Measurements from ENCODE around the gene CYP46A1.
"Not testable (repeated sequence)": the region's sequence is repeated elsewhere in the genome, so short reads cannot be mapped to it uniquely, and the experiment has no call there.

Gene CYP46A1

DNA sequence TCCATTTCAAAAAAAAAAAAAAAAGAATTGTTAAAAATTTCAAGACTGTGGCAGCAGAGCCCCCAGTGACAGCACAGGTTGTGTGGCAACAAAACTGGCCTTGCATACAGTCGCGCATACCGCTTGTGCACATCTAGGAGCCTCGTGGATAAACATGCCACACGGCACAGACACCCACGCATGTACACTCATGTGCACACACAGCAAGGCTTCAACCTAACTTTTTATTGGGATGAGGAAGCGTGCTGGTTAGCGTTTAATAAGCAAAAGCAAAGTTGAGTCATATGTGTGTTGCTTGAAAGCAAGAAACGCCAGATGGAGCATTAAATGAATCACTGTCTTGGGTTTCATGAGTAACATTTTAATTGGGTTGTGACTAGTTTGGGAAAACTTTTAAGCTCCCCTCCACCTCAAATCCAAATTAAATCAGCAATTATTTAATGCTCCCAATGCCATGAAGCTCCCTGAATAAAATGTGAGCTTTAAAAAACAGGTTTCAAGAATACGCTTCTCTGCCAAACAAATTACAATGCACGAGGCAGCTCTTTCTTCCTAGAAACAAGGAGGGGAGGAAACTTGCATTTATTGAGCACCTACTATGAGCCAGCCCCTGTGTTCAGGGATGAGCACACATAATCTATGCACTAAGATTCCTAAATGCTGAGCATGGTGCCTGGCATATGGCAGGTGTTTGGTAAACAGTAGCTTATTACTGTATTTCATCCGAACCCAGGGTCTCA lies 73.4 kb downstream of the CYP46A1 start:
- TF ChIP-seq, protein P1, sequence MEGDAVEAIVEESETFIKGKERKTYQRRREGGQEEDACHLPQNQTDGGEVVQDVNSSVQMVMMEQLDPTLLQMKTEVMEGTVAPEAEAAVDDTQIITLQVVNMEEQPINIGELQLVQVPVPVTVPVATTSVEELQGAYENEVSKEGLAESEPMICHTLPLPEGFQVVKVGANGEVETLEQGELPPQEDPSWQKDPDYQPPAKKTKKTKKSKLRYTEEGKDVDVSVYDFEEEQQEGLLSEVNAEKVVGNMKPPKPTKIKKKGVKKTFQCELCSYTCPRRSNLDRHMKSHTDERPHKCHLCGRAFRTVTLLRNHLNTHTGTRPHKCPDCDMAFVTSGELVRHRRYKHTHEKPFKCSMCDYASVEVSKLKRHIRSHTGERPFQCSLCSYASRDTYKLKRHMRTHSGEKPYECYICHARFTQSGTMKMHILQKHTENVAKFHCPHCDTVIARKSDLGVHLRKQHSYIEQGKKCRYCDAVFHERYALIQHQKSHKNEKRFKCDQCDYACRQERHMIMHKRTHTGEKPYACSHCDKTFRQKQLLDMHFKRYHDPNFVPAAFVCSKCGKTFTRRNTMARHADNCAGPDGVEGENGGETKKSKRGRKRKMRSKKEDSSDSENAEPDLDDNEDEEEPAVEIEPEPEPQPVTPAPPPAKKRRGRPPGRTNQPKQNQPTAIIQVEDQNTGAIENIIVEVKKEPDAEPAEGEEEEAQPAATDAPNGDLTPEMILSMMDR (IDR thresholded peaks at IDR 0.05; ENCODE audit: borderline replicate concordance, insufficient read depth, low read depth, low read length): no peak
- no peak overlapping the region for H3K4me3 ChIP-seq (ENCODE audit: low read depth, low read length)

DNA sequence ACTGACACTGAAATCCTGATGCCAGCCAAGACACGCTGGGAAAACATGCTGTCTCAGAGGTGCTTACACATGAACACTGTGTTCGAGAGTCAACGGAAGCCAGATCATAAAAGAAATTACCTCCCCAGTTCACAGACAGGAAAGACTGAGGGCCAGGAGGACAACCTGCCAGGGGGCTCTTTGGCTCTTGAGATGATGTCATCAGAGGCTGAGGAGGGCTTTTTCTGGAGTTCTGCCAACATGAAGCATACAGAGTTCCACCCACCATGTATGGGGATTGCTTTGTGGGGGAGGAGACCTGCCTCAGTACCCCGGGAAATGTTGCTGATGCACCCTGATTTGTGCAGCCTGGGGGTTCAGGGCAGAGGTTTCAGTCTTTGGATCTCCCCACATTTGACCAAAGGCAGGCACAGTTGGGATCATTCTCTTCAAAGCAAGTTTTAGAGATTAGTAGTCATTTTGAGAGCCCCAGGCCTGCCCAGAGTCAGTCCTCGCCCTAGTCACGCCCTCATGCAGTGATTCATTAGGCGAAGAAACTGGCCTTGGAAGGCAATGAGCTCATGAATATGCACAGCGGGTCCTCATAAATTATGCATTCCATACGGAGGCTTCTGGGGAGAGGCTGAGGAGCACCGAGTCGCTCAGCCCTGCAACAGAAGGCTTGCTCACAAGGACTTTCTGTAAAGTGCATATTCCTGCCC lies 74.2 kb downstream of the CYP46A1 start:
- H3K4me3 ChIP-seq (ENCODE audit: low read depth, low read length): no peak overlapping the region
- TF ChIP-seq, protein P1 (IDR thresholded peaks at IDR 0.05; ENCODE audit: borderline replicate concordance, insufficient read depth, low read depth, low read length): no peak

DNA sequence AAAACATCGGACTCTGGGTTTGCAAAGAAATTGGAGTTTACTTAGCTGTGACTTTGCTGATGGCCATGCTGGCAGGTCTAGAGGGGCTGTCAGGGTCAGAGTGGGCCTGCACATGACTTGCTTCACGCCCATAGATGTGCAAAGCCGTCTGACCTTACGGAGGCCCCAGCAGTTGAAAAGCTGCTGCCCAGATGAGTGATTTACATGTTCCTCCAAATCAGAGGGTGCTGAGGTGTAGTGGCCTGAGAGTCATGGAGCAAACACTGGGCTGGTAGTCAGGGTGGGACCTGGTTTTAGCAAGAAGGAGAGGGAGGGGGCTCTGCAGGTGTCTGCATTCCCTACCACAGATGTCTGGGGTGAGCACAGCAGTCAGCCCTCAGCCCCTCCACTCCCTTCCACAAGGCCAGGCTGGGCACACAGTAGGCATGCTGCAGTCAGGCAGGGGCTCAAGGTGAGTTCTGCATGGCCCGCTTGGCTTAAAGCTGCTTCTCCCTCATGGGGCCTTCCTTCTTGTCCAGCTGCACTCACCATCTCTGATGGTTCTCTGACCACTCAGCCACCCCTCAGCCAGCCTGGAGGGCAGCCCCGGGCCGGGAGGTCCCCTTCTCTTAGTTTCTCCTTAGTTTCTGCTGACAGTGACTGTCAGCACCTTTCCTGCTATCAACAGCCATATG lies 74.9 kb downstream of the CYP46A1 start:
- TF ChIP-seq, protein P1 (IDR thresholded peaks at IDR 0.05; ENCODE audit: borderline replicate concordance, insufficient read depth, low read depth, low read length): no peak
- H3K4me3 ChIP-seq (ENCODE audit: low read depth, low read length): no peak overlapping the region

DNA sequence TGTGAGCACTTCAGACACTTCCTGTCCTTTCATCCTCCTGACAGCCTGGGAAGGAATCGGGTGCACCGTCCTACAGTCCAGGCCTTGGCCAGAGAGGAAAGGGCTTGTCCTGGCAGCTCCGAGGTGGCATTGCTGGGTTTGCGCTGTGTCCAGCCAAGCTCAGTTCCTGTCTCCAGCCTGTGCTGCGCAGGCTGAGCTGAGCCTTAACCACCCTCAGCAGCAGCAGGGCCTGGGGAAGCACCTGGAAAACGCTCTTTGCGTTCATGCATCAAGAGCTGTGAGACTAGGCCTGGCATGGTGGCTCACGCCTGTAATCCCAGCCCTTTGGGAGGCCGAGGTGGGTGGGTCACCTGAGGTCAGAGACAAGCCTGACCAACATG lies 75.4 kb downstream of the CYP46A1 start:
- no peak overlapping the region for H3K4me3 ChIP-seq (ENCODE audit: low read depth, low read length)
- TF ChIP-seq, protein P1 (IDR thresholded peaks at IDR 0.05; ENCODE audit: borderline replicate concordance, insufficient read depth, low read depth, low read length): no peak

DNA sequence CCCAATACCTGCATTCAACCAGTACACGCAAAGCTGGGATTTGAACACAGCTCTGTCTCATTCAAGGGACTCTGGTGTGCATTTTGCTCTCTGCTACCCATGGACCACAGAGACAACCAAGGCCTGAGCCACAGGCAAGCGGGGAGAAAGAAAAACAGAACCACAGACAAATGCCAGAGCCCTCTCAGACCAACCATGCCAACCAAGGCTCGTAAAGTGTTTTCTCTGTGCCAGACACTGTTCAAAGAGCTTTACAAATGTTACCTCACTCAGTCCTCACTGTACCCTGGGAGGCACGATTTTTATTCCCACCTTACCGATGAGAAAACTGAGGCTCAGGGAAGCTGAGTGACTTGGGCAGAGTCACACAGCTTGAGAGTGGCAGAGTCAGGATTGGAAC lies 76.7 kb downstream of the CYP46A1 start:
- TF ChIP-seq, protein P1 (IDR thresholded peaks at IDR 0.05; ENCODE audit: borderline replicate concordance, insufficient read depth, low read depth, low read length): no peak
- no peak overlapping the region for H3K4me3 ChIP-seq (ENCODE audit: low read depth, low read length)

DNA sequence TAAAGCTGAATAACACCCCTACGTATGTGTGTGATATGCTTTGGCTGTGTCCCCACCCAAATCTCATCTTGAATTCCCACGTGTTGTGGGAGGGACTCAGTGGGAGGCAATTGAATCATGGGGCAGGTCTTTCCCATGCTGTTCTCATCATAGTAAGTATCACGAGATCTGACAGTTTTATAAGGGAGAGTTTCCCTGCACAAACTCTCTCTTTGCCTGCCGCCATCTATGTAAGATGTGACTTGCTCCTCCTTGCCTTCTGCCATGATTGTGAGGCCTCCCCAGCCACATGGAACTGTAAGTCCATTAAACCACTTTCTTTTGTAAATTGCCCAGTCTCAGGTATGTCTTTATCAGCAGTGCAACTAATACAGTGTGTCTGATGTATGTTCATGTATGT lies 78.8 kb downstream of the CYP46A1 start:
- not testable (repeated sequence) for H3K4me3 ChIP-seq (ENCODE audit: low read depth, low read length)

DNA sequence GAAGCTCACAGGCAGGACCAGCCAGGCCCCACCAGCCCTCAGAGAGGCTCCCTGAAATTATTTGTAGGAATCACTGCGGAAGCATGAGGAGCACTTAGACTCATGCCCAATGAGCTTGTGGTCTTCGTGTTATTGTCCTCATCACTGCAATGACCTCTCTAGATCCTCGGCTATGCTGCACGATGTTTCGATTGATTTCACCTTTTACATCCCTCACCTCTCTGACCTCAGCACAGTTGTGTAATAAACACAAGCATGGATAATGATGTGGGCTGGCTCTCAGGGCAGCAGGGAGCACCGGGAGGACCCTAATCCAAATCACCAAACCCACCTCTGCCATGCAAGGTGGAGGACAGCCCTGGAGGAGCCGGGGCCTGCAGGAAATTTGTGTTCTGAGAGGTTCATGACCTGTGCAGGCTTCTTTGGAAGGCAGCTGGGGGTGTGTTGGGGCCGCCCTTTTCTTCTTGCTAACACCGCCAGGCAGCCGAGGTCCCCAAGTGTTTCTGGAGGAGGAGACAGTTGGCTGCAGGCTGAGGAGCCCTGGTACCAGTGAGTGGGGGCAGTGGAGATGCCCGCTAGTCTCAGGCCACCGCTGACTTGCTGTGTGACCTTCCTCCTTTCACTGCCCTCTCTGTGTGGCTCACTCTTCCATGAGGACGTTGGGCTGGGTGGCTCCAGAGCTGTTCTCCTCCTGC lies 79.6 kb downstream of the CYP46A1 start:
- TF ChIP-seq, protein P1 (IDR thresholded peaks at IDR 0.05; ENCODE audit: borderline replicate concordance, insufficient read depth, low read depth, low read length): no peak
- H3K4me3 ChIP-seq (ENCODE audit: low read depth, low read length): no peak overlapping the region

Data from GM12875 (cell line).